KBM-7 (cell line): ENCODE measurements around the gene CHST9.
"Not testable (repeated sequence)": the region's sequence is repeated elsewhere in the genome, so short reads cannot be mapped to it uniquely, and the experiment has no call there.

Experiments used
- DNase-seq: peaks from one replicate; pipeline ENCODE4 v3.0.0-alpha.2; 2015
- in situ Hi-C: fragments of 300-500 bp; cut with MboI; formaldehyde crosslinking; loops from 2 replicates; pipeline ENCODE4 v1.14.3; 2020; ENCODE audit warnings: low sequenced_read_pairs, low pct_unique_long_range_greater_than_20kb, mixed read lengths

Gene CHST9, protein sequence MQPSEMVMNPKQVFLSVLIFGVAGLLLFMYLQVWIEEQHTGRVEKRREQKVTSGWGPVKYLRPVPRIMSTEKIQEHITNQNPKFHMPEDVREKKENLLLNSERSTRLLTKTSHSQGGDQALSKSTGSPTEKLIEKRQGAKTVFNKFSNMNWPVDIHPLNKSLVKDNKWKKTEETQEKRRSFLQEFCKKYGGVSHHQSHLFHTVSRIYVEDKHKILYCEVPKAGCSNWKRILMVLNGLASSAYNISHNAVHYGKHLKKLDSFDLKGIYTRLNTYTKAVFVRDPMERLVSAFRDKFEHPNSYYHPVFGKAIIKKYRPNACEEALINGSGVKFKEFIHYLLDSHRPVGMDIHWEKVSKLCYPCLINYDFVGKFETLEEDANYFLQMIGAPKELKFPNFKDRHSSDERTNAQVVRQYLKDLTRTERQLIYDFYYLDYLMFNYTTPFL

GRCh38 chr18:27185025-27185763 is at the start of gene CHST9:
Gene CHST9, minus strand, starts transcription at chr18:27185308. Its CDS starts 42,499 bp downstream, at chr18:27142809.
- no peak for DNase-seq

GRCh38 chr18:27232355-27232754 is 47.2 kb upstream of the CHST9 start:
- in situ Hi-C loops, DNase-seq: not testable (repeated sequence)

More at GRCh38 chr18:27185025-27185763, at the start of gene CHST9:
- in situ Hi-C loops: no loop called here

DNA sequence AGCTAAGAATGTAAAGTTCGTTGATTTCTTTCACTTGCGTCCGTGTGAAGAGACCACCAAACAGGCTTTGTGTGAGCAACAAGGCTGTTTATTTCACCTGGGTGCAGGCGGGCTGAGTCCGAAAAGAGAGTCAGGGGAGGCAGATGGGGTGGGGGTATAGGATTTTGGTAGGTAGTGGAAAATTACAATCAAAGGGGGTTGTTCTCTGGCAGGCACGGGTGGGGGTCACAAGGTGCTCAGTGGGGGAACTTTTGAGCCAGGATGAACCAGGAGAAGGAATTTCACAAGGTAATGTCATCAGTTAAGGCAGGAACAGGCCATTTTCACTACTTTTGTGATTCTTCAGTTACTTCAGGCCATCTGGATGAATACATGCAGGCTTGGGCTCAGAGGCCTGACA is 46.6 kb upstream of the CHST9 start:
- in situ Hi-C loops, DNase-seq: not testable (repeated sequence)

GRCh38 chr18:27231221-27231620 is 46.1 kb upstream of the CHST9 start:
- DNase-seq, in situ Hi-C loops: not testable (repeated sequence)

DNA sequence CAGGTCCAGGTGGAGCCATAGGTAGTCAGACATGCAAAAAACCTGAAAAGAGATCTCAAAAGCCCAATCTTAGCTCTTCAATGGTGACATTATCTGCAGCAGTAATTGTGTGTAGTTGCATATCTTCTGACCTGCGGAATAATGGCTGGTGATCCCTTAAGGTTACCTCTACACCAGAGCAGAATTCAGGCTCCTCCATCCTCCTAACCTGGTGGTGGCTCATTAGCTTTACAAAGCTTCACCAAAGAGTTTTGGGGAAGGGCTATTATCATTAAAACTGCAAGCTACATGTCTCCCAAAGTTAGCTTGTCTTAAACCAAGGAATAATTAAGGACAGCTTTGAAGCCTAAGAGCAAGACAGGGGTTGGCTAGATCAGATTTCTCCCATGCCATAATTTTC is 42.6 kb upstream of the CHST9 start:
- in situ Hi-C loops: no loop called here
- no peak for DNase-seq

DNA sequence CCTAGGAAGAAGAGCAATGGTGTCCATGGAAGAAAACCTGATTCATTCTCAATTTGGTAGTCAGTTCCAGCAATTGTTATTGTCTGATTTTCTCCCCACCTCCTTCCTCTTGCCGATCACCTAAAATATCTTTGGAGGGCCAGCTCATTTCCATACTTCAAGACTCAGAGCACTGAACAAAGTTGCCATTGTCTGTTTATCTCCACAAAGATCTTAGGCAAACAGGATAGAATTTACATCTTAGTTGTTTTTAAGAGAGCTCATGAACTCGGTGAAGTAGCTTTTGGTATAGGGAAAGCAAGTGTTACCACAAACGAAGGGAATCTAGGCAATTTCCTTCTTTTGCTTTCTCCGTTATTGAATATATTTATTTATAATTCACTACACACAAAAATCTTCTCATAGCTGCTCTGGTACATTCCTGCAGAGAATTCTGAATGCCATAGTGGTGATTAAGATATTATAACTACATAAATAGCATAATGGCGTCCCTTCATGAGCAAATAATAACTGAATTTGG is 41.5 kb upstream of the CHST9 start:
- in situ Hi-C loops: no loop called here
- no peak for DNase-seq

GRCh38 chr18:27225947-27226481 is 40.9 kb upstream of the CHST9 start:
- in situ Hi-C loops: no loop called here

DNA sequence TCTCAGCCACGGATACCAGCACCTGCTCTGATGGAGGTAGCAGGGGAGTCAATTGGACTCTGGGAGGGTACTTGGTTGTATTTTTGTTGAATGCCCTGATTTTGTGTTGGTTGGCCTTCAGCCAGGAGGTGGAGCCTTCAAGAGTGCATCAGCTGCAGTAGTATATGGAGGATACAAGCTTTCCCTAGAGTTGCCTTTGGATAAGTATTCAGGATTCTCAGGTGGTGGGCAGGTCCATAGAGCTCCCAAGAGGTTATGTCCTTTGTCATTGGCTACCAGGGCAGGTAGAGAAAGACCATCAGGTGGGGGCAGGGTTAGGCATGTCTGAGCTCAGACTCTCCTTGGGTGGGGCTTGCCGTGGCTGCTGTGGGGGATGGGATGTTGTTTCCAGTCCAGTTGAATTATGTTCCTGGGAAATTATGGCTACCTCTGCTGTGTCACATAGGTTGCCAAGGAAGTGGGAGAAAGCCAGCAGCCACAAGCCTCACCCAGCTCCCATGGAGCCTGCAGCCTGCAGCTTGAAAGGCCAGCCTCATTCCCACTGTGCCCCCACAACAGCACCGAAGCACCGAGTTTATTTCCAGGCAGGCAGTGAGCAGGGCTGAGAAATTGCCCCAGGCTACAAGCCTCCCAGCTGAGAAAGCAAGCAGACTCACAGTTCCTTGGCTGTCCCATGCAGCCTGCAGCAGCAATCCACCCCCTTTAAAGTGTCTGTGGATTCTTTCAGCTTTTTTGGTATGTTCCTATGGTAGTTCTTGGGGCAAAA is 38.6 kb upstream of the CHST9 start:
- in situ Hi-C loops: no loop called here
- no peak for DNase-seq

More at GRCh38 chr18:27225947-27226481, 40.9 kb upstream of the CHST9 start:
- no peak for DNase-seq

- in situ Hi-C loops: no loop called here
- no peak for DNase-seq
Measured at GRCh38 chr18:27214831-27215230, 29.7 kb upstream of the CHST9 start.

DNA sequence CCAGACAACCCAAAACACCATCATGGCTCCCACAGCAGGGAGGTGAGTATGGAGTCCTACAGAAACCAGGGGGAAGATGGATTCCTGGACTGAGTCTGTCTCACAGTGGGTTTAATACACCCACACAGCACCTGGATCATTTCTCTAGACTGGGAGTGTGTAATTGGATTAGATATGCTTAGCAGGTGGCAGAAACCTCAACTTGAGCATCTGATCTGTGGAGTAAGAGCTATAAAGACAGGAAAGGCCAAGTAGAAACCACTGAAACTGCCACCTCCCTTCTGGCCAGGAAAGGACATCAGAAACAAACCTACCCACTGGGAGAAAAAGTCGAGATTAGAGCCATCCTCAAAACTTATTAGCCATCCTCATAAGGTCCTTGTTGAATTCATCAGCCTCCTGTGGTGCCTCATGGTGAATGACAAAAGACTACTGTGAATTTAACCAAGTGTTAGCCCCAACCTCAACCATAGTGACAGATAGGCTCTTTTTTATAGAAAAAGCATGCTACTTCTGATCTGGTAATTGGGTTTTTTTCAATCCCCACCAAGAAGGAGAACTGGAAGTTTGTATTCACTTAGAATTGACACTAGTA is 28.1 kb upstream of the CHST9 start:
- DNase-seq: no peak
- in situ Hi-C loops: no loop called here

DNA sequence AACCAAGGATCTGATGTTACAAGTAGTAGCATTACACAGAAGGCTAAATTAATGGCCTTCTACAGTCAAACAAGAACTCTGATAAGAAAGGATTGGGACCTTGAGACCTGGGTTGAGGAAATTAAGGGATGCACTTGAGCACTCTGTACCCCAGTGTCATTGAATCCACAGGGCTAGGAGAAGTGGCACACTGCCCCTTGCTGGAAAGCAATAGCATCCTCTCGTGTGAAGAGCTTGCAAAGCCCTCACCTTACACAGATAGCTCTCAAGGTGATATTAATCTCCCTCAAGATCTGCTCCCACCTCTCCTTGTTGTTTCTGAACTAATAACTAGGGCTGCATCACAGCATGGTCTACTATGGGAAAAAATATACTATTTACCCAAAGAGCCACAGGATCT is 26.5 kb upstream of the CHST9 start:
- DNase-seq: no peak
- in situ Hi-C loops: no loop called here

DNA sequence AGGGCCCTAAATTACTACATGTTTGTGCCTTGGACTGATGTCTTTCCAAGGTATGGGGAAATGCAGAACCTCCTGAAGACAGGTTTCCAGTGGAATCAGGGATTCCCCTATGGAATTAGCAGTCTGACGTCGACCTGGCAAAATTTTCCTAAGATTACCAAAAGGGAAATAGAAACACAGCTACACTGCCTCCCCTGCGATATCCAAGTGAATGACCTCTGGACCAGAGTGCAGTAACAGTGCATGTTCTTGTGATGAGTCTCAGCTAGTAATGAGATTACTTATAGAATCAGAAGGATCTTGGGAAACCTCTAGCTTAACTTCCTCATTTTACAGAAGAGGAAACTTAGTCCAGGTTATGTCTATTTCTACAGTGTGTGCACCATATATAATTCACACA is 21.3 kb upstream of the CHST9 start:
- in situ Hi-C loops: no loop called here
- peak; percentile 2 for DNase-seq

GRCh38 chr18:27202741-27203140 is 17.6 kb upstream of the CHST9 start:
- in situ Hi-C loops: no loop called here
- DNase-seq: no peak

- in situ Hi-C loops: no loop called here
- no peak for DNase-seq
Measured at GRCh38 chr18:27198036-27198435, 12.9 kb upstream of the CHST9 start.

DNA sequence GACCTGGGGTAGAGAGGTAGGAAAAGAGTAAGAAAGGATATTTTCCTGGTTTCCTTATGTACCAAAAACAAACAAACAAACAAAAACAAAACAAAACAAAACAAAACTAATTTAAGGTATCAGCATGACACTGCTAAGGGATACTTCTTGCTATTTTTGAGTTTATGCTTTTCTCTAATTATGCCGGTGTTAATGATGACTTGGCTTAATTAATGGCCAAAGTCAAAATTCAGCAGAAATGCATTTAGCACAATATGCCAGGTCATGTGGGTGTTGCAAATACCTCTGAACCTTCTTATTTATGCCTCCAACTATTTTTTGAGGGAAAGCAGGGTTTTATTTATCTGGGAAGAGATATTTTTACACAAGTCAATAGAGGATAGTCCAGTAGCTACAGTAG is 3.2 kb upstream of the CHST9 start:
- DNase-seq: no peak
- in situ Hi-C loops: no loop called here

- in situ Hi-C loops: no loop called here
- no peak for DNase-seq
Measured at GRCh38 chr18:27185897-27186296, 789 bp upstream of the CHST9 start.

DNA sequence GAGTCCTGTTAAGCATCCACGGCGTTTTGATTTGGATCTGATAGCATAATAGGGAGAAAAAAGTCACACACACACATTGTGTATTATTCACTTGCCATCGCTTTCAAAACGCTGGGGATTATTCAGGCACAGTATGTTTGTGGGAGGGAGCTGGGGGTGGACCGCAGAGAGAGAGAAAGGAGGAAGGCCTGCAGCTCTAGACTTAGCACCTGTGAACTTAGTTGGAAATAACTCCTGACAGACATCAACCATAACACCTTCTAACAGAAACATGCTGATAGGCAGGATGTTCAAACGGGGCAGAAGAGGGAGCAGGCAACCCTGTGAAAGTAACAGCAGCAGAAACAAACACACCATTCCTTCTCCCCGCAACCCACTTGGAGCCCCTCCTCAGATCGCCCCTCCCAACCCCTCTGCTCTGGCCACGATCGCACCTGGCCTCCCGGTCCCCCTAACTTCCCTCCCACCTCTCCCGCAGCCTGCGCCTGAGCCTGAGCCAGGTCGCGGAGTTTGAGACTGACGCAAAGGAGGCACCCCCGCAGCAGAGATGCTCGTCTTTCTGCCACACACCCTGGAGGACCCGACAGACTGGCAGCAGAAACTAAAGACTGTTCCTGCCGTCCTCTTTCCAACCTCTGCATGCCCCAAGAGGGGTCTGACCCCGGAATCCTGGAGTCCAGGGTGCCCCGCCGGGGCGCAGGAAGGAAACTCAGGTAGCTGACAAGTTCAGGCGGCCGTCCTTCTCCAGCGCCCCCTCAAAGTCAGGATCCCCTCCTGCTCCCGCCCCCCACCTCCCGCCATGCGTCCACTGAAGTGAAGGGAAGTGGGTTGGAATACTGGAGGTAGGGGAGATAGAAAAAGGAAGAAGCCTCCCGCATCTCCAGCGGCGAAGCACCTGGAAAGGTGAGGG is 738 bp downstream of the CHST9 start:
- DNase-seq: no peak
- in situ Hi-C loops: no loop called here

- no peak for DNase-seq
- in situ Hi-C loops: no loop called here
Measured at GRCh38 chr18:27181726-27182125, 3.4 kb downstream of the CHST9 start.
